A549 (cell line): ENCODE results near the gene TTLL11. TPM values are rescaled to one million over a fixed set of nuclear protein-coding genes. Genes with fewer than 3 reads are reported as not detected.

ENCODE experiments used
- polyA plus RNA-seq, 4 experiments: library from polyadenylated mRNA; depleted of rRNA in 3 of 4; stranded (reverse); fragments of >200 nt; fragmentation: RNase III in 1 of 4; extraction: RNeasy Plus Mini Kit Qiagen cat#74134 plus additional on column Dnase treatment in 1 of 4; gene quantifications; 2 replicates in 3 of 4; 3 replicates in 1 of 4; pipeline ENCODE4 v1.2.3, GENCODE V29; 2011 to 2017
- small RNA-seq, 6 experiments: library from RNA; depleted of rRNA; stranded (forward); fragments of <200 nt; gene quantifications; one replicate each; pipeline ENCODE3, GENCODE V24; 2012

The TTLL11 gene
- polyA plus RNA-seq, 2 of the 4 experiments (the other 2 are of a cell fraction), result 1.8 to 2.6 TPM

Small RNA genes lying within 50 kb of the gene (small RNA-seq; reads per million reads assigned to genes)
- 0 reads per million in 6 experiments for gene MIR4478

Other genes starting within 250 kb of the TTLL11 start
- 94.9 and 120 TPM in 2 replicates for gene NDUFA8, start 66.5 kb upstream of the TTLL11 start, polyA plus RNA-seq (2011; rRNA removed)
- gene NDUFA8, start 66.5 kb upstream of the TTLL11 start, polyA plus RNA-seq (2017; fragmentation: RNase III; extraction: RNeasy Plus Mini Kit Qiagen cat#74134 plus additional on column Dnase treatment), result 145 to 148 TPM (median 147 TPM) in 3 replicates
- gene MORN5, start 66.6 kb upstream of the TTLL11 start, polyA plus RNA-seq (2011; rRNA removed), result 0.17 TPM in 1 of 2 replicates, not detected in the other
- gene MORN5, start 66.6 kb upstream of the TTLL11 start, polyA plus RNA-seq (2017; fragmentation: RNase III; extraction: RNeasy Plus Mini Kit Qiagen cat#74134 plus additional on column Dnase treatment), result 0.18 TPM in 1 of 3 replicates, not detected in the others
- 0.26 and 0.29 TPM in 2 replicates for gene LHX6, start 135.6 kb upstream of the TTLL11 start, polyA plus RNA-seq (2011; rRNA removed)
- gene LHX6, start 135.6 kb upstream of the TTLL11 start, polyA plus RNA-seq (2017; fragmentation: RNase III; extraction: RNeasy Plus Mini Kit Qiagen cat#74134 plus additional on column Dnase treatment), result 0.14 to 0.38 TPM (median 0.20 TPM) in 3 replicates
- gene RBM18, start 171.5 kb upstream of the TTLL11 start, polyA plus RNA-seq (2011; rRNA removed), result 41.1 and 52.3 TPM in 2 replicates
- 13.3 to 13.8 TPM (median 13.5 TPM) in 3 replicates for gene RBM18, start 171.5 kb upstream of the TTLL11 start, polyA plus RNA-seq (2017; fragmentation: RNase III; extraction: RNeasy Plus Mini Kit Qiagen cat#74134 plus additional on column Dnase treatment)
- 107 and 115 TPM in 2 replicates for gene MRRF, start 171.6 kb upstream of the TTLL11 start, polyA plus RNA-seq (2011; rRNA removed)
- 62.5 to 71.5 TPM (median 63.6 TPM) in 3 replicates for gene MRRF, start 171.6 kb upstream of the TTLL11 start, polyA plus RNA-seq (2017; fragmentation: RNase III; extraction: RNeasy Plus Mini Kit Qiagen cat#74134 plus additional on column Dnase treatment)